ENCODE results near the gene TANC1. TPM values are rescaled to one million over a fixed set of nuclear protein-coding genes. Genes with fewer than 3 reads are reported as not detected.

TANC1 gene
- total RNA-seq, 1 donor from 2014 or later, result 92.6 TPM

- no peak for DNase-seq
Observed at GRCh38 chr2:159227467-159227866, 259.0 kb downstream of the TANC1 start.

- DNase-seq, result no peak
Observed at GRCh38 chr2:159228081-159228581, 259.7 kb downstream of the TANC1 start.

GRCh38 chr2:159229476-159230144 is 261.2 kb downstream of the TANC1 start:
- no peak for DNase-seq

- no peak for DNase-seq
Observed at GRCh38 chr2:159230145-159230877, 261.9 kb downstream of the TANC1 start.

GRCh38 chr2:159232456-159233170 is 264.2 kb downstream of the TANC1 start:
- DNase-seq, result no peak

- DNase-seq, result no peak
Observed at GRCh38 chr2:159234868-159235267, 266.4 kb downstream of the TANC1 start.

GRCh38 chr2:159243529-159243928 is 275.1 kb downstream of the TANC1 start:
- no peak for DNase-seq

- DNase-seq, result no peak
Observed at GRCh38 chr2:159246325-159246988, 278.0 kb downstream of the TANC1 start.

GRCh38 chr2:159249990-159250715 is 281.7 kb downstream of the TANC1 start:
- peak; percentile 94 for DNase-seq

GRCh38 chr2:159251296-159252173 is 283.1 kb downstream of the TANC1 start:
- DNase-seq, result no peak

- no peak for DNase-seq
Observed at GRCh38 chr2:159252905-159253304, 284.5 kb downstream of the TANC1 start.

- no peak for DNase-seq
Observed at GRCh38 chr2:159256159-159256558, 287.7 kb downstream of the TANC1 start.

- no peak for DNase-seq
Observed at GRCh38 chr2:159262226-159262625, 293.8 kb downstream of the TANC1 start.

- DNase-seq, result no peak
Observed at GRCh38 chr2:159262904-159263303, 294.5 kb downstream of the TANC1 start.

GRCh38 chr2:159265171-159265576 is 296.7 kb downstream of the TANC1 start:
- no peak for DNase-seq

GRCh38 chr2:159266554-159266953 is 298.1 kb downstream of the TANC1 start:
- DNase-seq, result no peak

- DNase-seq, result peak; percentile 36
Observed at GRCh38 chr2:159267921-159268320, 299.5 kb downstream of the TANC1 start.

GRCh38 chr2:159270744-159271379 is 302.4 kb downstream of the TANC1 start:
- no peak for DNase-seq

GRCh38 chr2:159272156-159272555 is 303.7 kb downstream of the TANC1 start:
- DNase-seq, result no peak

- DNase-seq, result no peak
Observed at GRCh38 chr2:159275111-159275510, 306.7 kb downstream of the TANC1 start.

- DNase-seq, result no peak
Observed at GRCh38 chr2:159279700-159280099, 311.3 kb downstream of the TANC1 start.
